Thyroid gland (tissue), 4 donors: ENCODE results near the gene DGKH.

ENCODE experiments used
- CTCF ChIP-seq, 6 experiments: fragments of 200-600 bp in 3 of 6; fragments of 450-650 bp in 3 of 6; sonication (generic) in 3 of 6; IDR thresholded peaks; one replicate each; pipeline ENCODE4 v1.5.1; 2016 to 2019; ENCODE audit warnings: antibody characterized with exemption in 6 of 6, mild to moderate bottlenecking in 2 of 6, inconsistent platforms in 1 of 6, moderate library complexity in 1 of 6
- POLR2A ChIP-seq, 2 donors: fragments of 450-650 bp; IDR thresholded peaks; one replicate each; pipeline ENCODE4 v1.6.1; 2017; ENCODE audit warnings: antibody characterized with exemption in 2 of 2, mild to moderate bottlenecking in 2 of 2, moderate library complexity in 1 of 2

DNA sequence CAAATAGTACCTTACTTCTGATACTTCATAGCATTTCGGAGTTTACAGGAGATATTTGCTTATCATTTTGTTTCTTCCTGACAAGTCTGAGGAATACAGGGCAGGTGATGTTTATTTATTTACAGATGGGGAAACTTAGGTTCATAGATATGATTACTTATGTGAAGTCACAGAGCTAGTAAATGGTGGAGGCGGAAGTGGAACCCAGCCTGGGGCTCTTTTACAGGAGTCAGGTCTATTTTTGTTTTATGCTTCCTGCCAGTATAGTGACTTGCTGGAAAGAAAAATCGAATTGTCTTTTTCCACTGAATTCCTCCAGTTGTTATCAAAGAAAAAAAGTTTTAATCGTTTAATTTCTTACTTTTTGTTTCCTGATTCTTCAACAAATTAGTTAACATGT, 66.5 kb downstream of the DGKH start:
- TF ChIP-seq CTCF (IDR thresholded peaks at IDR 0.05) (no peak), POLR2A (IDR thresholded peaks at IDR 0.05) (no peak)
